Stimulated activated CD4-positive, alpha-beta T cell treated with anti-CD3 and anti-CD28 coated beads, Interleukin-15, amount 100 ng/mL, for 48 hours (primary cell): ENCODE results near the gene QRFP.
"Not testable (repeated sequence)": the region's sequence is repeated elsewhere in the genome, so short reads cannot be mapped to it uniquely, and the experiment has no call there.

Experiments
- DNase-seq, 2 donors: peaks; one replicate each; pipeline ENCODE4 v3.0.0-alpha.2; 2020; ENCODE audit warnings: low read depth in 2 of 2

Gene QRFP

GRCh38 chr9:130919559-130920145 is 23.0 kb upstream of the QRFP start:
- DNase-seq = no peak

GRCh38 chr9:130918826-130919558 is 22.4 kb upstream of the QRFP start:
- DNase-seq = no peak

GRCh38 chr9:130918101-130918825 is 21.7 kb upstream of the QRFP start:
- DNase-seq = no peak

- DNase-seq = no peak
These were observed 20.8 kb upstream of the QRFP start for GRCh38 chr9:130917168-130917960.

GRCh38 chr9:130915096-130915447 is 18.5 kb upstream of the QRFP start:
- no peak for DNase-seq

- no peak for DNase-seq
These were observed 17.9 kb upstream of the QRFP start for GRCh38 chr9:130914417-130915095.

GRCh38 chr9:130913599-130914416 is 17.2 kb upstream of the QRFP start:
- DNase-seq = no peak

GRCh38 chr9:130912932-130913598 is 16.5 kb upstream of the QRFP start:
- DNase-seq = no peak

GRCh38 chr9:130911254-130912049 is 14.8 kb upstream of the QRFP start:
- DNase-seq = no peak

- DNase-seq = not testable (repeated sequence)
These were observed 14.1 kb upstream of the QRFP start for GRCh38 chr9:130910670-130911069.

GRCh38 chr9:130910041-130910440 is 13.4 kb upstream of the QRFP start:
- DNase-seq = not testable (repeated sequence)

GRCh38 chr9:130908878-130909355 is 12.3 kb upstream of the QRFP start:
- no peak for DNase-seq

GRCh38 chr9:130908146-130908877 is 11.7 kb upstream of the QRFP start:
- DNase-seq = no peak

GRCh38 chr9:130906735-130907416 is 10.3 kb upstream of the QRFP start:
- DNase-seq = no peak

GRCh38 chr9:130905902-130906734 is 9.5 kb upstream of the QRFP start:
- DNase-seq = no peak

GRCh38 chr9:130905125-130905901 is 8.7 kb upstream of the QRFP start:
- DNase-seq = no peak
